Right lobe of liver (tissue), 4 donors: ENCODE results near the gene SLC10A4.

Experiments used
- POLR2A ChIP-seq: fragments of 450-650 bp; IDR thresholded peaks from one replicate; pipeline ENCODE4 v1.6.1; 2017; ENCODE audit warnings: antibody characterized with exemption, mild to moderate bottlenecking
- TF ChIP-seq, protein P1 (sequence below), 4 donors: fragments of 200-600 bp in 3 of 4; fragments of 450-650 bp in 1 of 4; IDR thresholded peaks; one replicate each; pipeline versions ENCODE4 v1.5.1 to v1.8.0; 2016 to 2022; ENCODE audit warnings: antibody characterized with exemption in 4 of 4, mild to moderate bottlenecking in 2 of 4
- donor health status: DM: no; HTN: no; CAD: no.
- donor health status: DM: no; HTN: no; CAD: no.
- donor health status: DM: no; HTN: yes; CAD: no.

DNA sequence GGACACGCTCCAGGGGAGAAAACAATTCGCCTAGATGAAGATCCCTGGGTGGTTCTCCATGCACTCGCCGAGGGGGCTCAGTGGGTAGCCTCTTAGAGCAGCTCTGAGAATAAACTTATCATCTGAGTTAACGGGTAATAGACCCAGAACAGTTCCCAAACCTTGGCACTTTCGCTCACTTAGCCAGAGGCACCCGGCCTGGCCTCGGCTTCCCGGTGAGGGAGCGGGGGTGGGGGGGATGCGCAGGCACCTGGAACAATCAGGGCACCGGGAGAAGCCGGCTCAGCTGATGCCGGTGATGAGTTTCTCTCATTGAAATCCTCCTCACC, 6.5 kb downstream of the SLC10A4 start:
- TF ChIP-seq POLR2A, result no peak
- TF ChIP-seq, protein P1, sequence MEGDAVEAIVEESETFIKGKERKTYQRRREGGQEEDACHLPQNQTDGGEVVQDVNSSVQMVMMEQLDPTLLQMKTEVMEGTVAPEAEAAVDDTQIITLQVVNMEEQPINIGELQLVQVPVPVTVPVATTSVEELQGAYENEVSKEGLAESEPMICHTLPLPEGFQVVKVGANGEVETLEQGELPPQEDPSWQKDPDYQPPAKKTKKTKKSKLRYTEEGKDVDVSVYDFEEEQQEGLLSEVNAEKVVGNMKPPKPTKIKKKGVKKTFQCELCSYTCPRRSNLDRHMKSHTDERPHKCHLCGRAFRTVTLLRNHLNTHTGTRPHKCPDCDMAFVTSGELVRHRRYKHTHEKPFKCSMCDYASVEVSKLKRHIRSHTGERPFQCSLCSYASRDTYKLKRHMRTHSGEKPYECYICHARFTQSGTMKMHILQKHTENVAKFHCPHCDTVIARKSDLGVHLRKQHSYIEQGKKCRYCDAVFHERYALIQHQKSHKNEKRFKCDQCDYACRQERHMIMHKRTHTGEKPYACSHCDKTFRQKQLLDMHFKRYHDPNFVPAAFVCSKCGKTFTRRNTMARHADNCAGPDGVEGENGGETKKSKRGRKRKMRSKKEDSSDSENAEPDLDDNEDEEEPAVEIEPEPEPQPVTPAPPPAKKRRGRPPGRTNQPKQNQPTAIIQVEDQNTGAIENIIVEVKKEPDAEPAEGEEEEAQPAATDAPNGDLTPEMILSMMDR (IDR thresholded peaks at IDR 0.05), result no peak
